Measurements from ENCODE around the gene STAT5A.

DNA sequence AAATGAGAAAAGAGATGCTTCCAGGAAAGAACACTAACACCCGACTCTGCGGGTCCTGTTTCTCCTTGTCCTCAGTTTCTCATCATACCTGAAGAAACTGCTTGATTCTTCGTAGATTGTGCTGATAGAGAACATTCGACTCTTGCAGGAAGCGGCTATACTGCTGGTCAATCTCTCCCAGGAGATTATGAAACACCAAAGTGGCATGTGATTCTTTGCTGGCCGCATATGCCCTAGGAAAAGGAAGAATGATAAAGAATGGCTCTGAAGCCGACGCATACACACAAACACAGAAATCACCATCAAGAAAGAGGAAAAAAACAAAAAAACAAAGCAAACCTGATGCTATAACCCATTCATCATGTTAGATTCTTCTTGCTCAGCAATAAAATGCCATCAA is 58.2 kb downstream of the STAT5A start:
- TF ChIP-seq CTCF (IDR thresholded peaks at IDR 0.05) (no peak), POLR2A (IDR thresholded peaks at IDR 0.05) (no peak)

All from breast epithelium (tissue), 3 donors.